Fibroblast of villous mesenchyme (primary cell): ENCODE measurements around the gene LRFN4. TPM values are rescaled to one million over a fixed set of nuclear protein-coding genes. Genes with fewer than 3 reads are reported as not detected.

Source experiments
- DNase-seq: peaks from one replicate; pipeline ENCODE4 v3.0.0-alpha.2; 2010; ENCODE audit warnings: low read depth
- H3K4me3 ChIP-seq: 2 replicates; pipeline ENCODE4 v1.5.1; 2011; ENCODE audit warnings: low read depth, mild to moderate bottlenecking, low read length
- total RNA-seq: library from RNA; depleted of rRNA; stranded (reverse); fragments of >200 nt; gene quantifications from 2 replicates; pipeline ENCODE4 v1.2.3, GENCODE V29; 2012
- TF ChIP-seq, protein P1 (sequence below): IDR thresholded peaks from 2 replicates; pipeline ENCODE4 v1.5.1; 2012; ENCODE audit warnings: low read depth, mild to moderate bottlenecking, low read length; ENCODE audit not compliant: insufficient read depth

LRFN4 gene
- 9.9 and 14.5 TPM in 2 replicates for total RNA-seq

DNA sequence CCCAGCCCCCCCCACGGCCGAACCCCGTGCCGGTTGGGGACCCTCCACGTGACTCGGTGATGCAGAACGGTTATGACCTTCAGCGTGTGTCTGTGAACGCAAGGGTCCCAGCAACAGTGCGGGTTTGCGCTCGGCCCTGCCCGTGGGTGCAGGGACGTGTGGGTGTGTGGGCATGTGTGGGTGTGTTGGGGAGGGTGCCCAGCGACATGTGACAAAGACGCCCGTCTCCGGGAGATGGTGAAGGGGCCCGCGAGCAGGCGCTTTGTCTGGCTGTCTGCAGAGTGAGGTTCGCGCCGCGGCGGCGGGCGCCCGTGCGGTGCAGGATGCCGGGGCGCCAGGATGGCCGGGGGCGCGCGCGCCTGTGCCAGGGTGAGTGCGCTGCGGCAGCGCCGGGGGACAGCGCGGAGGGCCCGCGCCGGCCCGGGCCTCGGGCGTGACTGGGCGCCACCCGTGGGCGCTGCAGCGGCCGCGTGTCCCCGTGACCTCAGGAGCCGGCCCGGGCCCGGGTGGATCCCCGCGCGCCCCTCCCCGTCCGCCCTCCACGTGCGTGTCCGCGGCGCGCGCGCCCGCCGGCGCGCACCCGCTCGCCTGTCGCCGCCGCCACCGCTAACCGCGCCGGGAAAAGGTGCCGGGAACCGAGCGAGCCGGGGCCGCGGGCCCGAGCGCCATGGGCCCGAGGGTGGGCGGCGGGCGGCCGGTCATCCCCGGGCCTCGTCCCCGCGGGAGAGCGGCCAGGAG lies at the start of gene LRFN4:
LRFN4 (plus strand) TSS at position 569 of the 738 bp plus-strand sequence. CDS start 681 bp downstream, outside the sequence.
- peak within 1 kb of the TSS; percentile 65 for H3K4me3 ChIP-seq
- DNase-seq: no peak
- TF ChIP-seq, protein P1, sequence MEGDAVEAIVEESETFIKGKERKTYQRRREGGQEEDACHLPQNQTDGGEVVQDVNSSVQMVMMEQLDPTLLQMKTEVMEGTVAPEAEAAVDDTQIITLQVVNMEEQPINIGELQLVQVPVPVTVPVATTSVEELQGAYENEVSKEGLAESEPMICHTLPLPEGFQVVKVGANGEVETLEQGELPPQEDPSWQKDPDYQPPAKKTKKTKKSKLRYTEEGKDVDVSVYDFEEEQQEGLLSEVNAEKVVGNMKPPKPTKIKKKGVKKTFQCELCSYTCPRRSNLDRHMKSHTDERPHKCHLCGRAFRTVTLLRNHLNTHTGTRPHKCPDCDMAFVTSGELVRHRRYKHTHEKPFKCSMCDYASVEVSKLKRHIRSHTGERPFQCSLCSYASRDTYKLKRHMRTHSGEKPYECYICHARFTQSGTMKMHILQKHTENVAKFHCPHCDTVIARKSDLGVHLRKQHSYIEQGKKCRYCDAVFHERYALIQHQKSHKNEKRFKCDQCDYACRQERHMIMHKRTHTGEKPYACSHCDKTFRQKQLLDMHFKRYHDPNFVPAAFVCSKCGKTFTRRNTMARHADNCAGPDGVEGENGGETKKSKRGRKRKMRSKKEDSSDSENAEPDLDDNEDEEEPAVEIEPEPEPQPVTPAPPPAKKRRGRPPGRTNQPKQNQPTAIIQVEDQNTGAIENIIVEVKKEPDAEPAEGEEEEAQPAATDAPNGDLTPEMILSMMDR: no peak

DNA sequence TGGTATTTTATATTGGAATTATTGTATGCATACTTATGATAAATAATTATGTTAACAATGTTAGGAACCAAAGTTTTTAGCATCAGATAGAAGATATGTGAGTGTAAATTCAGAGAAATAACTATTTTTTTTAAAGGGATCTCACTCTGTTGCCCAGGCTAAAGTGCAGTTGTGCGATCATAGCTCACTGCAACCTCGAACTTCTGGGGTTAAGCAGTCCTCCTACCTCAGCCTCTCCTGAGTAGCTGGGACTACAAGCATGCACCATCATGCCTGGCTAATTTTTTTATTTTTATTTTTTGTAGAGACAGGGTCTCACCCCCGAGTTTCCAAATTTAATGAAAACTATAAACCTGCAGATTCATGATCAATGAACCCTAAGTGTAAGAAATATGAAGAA lies 47.3 kb upstream of the LRFN4 start:
- H3K4me3 ChIP-seq: no peak overlapping the region
- TF ChIP-seq, protein P1: no peak
- no peak for DNase-seq

DNA sequence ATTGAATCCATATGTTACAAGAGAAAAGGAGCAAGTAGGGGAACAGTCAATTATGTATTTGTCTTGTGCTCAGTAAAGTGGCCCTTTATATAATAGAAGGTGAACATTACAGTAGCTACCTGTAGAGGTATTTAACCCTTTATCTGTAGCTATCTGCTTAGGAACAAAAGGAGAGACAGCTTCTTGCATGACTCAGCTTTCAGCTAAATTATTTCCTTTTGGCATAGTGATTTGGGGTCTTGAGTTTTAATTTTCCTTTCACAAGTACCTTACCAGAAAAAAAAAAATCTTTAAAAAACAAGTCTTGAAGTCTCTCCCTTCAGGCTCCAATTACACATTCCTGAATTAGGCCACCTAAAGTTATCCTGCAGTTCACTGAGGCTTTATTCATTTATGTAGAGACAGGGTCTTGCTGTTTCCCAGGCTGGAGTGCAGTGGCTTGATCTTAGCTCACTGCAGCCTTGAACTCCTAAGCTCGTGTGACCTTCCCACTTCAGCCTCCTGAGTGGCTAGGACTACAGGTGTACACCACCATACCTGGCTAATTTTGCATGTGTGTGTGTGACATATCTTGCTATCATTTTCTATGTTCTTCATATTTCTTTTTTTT lies 46.2 kb upstream of the LRFN4 start:
- TF ChIP-seq, protein P1: no peak
- H3K4me3 ChIP-seq: no peak overlapping the region
- DNase-seq: no peak

DNA sequence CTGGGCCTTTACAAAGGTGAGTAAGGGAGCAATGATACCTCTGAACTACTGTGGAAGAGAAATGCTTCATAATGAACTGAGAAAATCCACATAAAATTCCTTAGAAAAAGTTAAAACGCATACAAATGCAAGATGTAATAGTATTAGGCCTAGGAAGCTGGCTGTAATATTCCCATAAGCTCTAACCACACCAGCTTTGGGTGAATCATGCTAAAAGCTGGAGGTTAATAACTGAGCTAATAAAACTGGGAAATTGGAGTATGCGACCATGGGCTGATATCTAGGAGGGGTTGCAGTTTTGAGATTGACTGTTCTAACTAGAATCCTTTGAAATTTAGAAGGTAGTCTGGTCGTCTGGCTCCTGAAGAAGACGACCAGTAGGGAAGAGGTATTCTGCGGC lies 42.2 kb upstream of the LRFN4 start:
- TF ChIP-seq, protein P1: no peak
- no peak overlapping the region for H3K4me3 ChIP-seq
- no peak for DNase-seq

DNA sequence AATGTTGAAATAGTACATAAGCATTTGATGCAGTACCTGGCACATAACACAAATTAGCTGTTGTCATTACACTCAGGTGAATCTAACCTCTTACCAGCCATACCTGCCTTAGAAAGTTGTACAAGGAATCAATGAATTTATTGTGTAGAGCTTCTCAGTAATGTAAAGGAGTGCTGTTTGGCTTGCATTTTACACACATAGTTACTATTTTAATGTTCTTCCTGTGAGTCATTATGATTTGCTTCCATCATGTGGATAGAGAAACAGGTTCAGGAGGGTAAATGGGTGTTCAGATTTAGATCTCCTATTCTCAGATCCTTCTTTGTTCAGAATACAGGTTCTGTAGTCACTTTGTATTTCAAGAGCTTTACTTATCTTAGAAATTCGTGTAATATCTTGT lies 41.2 kb upstream of the LRFN4 start:
- TF ChIP-seq, protein P1: no peak
- H3K4me3 ChIP-seq: no peak overlapping the region
- DNase-seq: no peak

DNA sequence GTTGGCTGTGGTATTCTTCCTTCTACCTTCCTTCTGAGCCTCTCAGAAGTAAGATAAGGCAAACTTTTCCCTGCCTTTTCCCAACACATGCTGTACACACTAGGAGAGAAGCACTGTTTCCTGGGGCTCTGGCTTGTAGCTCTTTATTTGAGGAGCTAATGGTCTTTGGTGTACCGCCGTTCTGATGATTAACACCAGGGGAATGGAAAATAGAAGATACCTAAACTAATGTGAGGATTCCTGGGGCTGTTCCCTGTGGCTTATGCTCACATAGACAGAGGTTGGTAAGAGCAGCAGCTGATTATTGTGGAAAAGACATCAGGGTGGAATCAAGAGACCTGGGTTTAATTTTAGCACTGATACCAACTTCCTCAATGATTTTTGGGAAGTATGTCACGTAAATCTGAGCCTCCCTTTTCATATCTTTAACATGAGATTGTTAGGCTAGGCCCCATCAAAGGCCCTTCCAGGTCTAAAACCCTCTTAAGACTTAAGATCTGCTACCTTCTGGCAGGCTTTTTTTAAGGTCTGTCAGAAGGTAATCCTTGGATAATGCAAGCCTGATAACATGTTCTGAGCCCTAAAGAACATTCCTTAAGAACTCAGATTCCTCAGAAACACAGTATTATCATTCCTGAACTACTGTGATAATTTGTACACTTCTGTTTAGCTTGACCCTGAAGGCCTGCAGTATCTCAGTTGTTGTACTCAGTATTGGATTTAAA lies 38.5 kb upstream of the LRFN4 start:
- TF ChIP-seq, protein P1: no peak
- DNase-seq: peak; percentile 74
- no peak overlapping the region for H3K4me3 ChIP-seq
